GM21723 (cell line): ENCODE data around the gene SNX8.
"Not testable (repeated sequence)": the region's sequence is repeated elsewhere in the genome, so short reads cannot be mapped to it uniquely, and the experiment has no call there.

ENCODE experiments used
- ATAC-seq: cut with Tn5 transposase; IDR thresholded peaks from one replicate; pipeline ENCODE4 v1.9.1; 2021; ENCODE audit warnings: mild to moderate bottlenecking, moderate library complexity; ENCODE audit not compliant: unreplicated experiment

Gene SNX8, protein sequence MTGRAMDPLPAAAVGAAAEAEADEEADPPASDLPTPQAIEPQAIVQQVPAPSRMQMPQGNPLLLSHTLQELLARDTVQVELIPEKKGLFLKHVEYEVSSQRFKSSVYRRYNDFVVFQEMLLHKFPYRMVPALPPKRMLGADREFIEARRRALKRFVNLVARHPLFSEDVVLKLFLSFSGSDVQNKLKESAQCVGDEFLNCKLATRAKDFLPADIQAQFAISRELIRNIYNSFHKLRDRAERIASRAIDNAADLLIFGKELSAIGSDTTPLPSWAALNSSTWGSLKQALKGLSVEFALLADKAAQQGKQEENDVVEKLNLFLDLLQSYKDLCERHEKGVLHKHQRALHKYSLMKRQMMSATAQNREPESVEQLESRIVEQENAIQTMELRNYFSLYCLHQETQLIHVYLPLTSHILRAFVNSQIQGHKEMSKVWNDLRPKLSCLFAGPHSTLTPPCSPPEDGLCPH

DNA sequence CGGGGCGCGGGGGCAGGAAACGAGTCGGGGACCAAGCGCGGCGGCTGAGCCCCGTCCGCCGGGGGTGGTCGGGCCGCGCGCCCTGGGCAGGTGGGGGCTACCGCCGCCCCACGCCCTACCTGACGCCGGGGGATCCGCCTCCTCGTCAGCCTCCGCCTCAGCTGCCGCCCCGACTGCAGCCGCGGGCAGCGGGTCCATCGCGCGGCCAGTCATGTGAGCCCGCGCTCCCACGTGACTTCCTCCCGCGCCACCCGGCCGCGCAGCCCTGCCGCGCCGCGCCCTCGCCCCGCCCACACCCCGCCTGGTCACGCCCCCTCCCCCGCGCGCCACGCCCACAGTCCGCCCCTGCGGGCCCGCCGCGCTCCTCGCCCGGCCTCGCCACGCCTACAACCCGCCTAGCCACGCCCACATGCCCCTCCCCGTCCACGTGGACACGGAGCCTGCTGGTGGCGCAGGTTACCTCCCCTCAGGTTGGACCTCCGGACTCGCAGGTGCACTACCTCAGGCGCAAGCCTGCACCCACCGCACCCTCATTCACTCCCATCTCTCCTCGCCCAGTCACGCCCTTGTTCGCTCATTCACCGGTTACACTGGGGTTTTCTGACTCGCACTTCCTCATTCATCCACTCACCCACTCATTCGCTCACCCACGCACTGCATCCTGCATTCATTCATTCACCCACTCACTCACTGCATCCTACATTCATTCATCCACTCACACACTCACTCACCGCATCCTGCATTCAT lies at the start of gene SNX8:
SNX8 (minus strand) TSS at position 233 of the 747 bp plus-strand sequence; CDS start at position 213, 20 bp downstream.
- ATAC-seq: peak; percentile 69

DNA sequence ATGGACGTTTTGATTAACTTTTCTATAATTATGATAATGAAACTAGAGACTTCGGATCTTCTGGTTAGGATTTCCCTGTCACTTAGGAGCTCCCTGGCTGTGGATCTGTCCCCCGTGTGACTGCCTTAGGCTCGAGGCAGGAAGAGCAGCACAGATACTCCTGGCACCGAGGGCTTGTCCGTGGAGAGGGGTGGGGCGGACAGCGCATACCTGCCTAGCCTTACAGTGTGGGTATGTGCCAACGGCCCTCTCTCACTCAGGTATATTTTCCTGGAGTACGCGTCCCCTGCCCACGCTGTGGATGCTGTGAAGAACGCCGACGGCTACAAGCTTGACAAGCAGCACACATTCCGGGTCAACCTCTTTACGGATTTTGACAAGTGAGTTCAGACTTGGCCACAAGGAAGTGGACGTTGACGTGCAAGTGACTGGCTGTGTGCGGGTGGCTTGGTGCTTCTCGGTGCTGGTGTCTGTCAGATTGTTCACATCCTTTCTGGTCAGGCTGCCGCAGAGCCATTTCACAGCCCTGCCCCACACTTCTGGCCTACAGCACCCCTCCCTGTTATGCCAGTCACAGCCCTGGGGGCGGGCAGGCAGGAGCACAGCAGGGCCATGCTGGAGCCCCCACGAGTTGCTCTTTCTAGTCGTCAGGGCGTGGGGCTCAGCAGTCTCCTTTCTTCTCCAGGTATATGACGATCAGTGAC lies 48.3 kb upstream of the SNX8 start:
- ATAC-seq: no peak

DNA sequence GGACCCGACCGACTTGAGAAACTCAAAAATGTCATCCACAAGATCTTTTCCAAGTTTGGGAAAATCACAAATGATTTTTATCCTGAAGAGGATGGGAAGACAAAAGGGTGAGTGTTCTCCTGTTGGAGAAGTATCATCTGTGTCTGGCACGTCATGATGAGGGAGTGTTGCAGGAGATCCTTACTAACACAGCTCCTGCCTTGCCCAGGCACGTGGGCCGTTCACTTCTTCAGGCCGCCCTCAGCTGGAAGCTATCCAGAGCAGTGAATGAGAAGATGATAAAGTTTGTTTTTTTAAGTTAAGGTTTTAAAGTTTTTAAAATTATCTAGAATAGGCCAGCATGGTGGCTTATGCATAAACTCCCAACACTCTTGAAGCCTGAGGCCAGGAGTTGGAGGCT lies 46.6 kb upstream of the SNX8 start:
- no peak for ATAC-seq

DNA sequence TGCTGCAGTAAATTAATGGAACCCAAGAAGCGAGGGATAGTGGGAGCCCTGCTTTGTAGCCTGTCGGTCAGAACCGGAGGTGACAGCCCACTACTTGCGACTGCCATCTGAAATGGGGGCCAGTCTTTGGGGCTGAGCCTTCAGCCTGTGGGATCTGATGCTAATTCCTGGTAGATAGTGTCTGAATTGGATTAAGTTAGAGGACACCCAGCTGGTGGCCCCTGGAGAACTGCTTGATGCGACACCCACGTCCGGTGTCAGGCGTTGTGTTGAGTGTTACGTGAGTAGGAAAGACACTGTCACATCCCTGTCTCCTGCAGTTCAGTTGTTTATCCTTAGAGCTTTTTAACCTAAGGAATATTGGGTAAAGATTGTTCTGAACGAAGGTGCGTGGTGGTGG lies 45.4 kb upstream of the SNX8 start:
- no peak for ATAC-seq

DNA sequence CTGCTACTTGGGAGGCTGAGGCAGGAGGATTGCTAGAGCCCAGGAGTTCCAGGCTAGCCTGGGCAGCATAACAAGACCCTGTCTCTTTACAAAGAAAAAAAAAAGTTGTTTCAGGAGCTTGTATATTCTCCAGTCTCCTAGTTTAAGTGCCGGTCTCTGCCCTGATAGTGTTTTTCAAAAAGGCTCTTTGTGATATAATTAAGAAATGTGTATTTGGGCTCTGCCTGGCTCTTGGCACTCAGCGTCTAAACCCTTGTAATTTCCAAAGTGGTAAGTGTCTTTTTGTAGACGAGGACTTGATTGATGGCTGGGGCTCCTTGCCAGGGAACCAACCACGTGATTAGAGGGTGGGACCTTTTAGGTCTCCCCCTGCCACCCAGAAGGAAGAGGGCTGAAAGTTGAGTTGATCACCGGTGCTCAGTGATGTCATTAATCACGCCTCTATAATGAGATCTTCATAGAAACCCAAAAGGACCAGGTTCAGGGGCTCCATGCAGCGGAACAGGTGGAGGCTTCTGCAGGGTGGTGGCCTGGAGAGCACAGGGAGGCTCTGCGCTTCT lies 44.8 kb upstream of the SNX8 start:
- no peak for ATAC-seq

DNA sequence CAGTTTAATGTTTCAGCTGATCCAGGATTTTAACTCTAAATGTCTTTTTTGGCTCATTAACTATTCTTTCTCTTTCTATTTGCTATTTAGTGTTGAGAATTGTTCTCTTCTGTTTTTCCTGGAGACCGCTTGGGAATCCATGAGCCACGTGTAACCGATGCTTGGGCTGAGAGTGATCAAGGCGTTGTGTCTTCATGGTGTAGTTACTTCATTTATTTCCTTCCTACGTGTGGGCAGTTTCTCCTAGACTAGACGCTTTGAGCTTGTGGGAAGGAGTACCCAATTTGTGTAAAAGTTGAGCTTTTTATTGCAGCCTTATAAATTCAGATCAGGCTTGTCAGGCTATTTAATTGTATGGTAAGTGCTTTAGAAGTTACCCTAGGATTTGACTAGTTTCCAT lies 43.3 kb upstream of the SNX8 start:
- no peak for ATAC-seq

DNA sequence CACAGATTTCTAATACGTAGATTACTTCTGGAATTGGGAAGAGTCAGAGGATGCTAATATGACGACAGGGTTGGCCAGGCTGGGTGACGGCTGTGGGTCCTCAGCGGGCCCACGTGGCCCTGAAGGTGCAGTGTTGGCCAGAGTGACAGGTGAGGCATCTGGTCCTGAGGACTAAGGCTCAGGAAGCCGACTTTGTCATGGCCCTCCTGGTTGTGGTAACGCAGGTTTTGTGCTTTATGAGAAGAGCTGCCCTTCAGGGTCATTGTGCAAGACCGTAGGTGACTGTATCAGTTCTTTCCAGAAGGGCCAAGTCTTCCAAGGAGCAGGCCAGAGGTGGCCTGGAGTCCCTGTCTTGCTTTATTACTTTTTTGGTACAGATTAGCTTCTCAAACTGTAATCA lies 42.9 kb upstream of the SNX8 start:
- no peak for ATAC-seq

DNA sequence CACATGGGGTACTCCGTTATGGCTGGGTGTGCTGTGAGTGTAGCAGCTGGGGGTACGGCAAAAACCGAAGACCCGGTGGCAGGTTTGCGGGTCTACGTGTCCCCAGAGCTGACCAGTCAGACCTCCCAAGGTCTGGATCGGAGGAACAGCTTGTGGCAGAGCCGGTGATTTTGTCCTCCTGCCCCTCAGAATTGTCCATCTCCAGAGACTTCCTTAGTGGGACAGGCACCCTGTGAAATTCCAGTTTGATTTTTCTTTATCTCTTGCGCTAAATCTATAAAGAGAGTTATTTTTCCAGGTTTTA lies 41.4 kb upstream of the SNX8 start:
- no peak for ATAC-seq

DNA sequence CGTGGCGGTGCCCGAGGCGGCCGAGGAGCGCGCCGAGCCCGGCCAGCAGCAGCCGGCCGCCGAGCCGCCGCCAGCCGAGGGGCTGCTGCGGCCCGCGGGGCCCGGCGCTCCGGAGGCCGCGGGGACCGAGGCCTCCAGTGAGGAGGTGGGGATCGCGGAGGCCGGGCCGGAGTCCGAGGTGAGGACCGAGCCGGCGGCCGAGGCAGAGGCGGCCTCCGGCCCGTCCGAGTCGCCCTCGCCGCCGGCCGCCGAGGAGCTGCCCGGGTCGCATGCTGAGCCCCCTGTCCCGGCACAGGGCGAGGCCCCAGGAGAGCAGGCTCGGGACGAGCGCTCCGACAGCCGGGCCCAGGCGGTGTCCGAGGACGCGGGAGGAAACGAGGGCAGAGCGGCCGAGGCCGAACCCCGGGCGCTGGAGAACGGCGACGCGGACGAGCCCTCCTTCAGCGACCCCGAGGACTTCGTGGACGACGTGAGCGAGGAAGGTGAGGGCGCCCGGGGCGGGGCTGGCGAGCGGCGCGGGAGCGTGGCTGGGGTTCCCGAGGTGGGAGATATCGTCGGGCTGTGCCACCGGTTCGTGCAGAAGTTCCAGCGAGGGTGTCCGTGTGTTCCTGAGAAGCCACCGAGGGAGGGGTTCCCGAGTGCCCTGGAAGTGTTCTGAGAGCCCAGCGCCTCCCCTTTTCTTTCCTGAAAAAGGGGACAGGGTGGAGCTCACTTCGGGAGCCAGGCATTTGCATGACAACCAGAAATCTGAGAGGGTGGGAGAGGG lies 40.9 kb upstream of the SNX8 start:
- peak; percentile 22 for ATAC-seq

DNA sequence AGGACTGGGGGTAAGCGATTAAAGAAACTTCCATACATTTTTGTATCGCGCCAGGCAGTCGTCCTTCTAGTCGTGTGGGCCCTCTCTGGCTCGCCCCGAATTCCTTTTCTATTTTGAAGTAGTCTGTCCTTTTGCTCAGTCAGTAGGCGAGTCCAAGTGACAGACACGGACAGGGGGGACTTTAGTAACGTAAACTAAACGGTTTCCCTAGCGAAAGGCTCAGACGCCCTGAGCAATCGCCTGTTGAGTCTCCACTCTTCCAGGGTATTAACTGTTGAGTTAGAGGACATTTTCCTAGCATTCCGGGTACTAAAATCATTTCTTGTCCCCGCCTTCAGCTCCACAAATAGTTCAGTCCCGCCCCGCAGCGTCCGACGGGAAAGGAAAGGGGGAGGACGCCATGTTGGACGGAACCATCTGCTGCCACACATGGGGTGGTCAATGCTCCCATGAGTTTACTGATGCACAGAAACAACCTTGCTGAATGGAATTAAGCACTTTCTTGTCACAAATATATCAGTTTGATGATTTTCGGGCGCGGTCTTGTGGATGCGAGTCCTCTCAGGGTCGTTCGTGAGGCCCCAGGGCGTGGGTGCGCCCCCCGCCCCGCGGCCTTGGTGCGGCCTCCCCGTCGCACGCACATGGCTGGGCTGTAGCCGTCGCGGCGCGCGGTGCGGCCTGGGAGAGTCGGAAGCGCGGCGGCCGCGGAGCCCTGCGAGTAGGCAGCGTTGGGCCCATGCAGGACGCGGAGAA lies 40.1 kb upstream of the SNX8 start, which contains the start of gene EIF3B:
EIF3B (plus strand) TSS at position 642 of the 753 bp plus-strand sequence; CDS start at position 737, 95 bp downstream.
- ATAC-seq: peak; percentile 85

DNA sequence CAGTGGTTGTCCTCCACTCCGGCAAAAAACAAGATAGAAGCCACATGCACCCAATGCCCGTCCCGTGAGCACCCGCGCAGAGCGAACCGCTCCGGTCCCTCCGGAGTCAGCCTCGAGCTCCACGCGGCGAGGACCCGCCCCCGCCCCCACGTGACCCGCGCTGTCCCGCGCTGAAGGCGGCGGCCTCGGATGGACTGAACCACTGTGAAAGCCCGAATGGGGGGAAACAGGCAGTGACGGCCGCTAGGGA lies 39.6 kb upstream of the SNX8 start:
- ATAC-seq: peak; percentile 62

DNA sequence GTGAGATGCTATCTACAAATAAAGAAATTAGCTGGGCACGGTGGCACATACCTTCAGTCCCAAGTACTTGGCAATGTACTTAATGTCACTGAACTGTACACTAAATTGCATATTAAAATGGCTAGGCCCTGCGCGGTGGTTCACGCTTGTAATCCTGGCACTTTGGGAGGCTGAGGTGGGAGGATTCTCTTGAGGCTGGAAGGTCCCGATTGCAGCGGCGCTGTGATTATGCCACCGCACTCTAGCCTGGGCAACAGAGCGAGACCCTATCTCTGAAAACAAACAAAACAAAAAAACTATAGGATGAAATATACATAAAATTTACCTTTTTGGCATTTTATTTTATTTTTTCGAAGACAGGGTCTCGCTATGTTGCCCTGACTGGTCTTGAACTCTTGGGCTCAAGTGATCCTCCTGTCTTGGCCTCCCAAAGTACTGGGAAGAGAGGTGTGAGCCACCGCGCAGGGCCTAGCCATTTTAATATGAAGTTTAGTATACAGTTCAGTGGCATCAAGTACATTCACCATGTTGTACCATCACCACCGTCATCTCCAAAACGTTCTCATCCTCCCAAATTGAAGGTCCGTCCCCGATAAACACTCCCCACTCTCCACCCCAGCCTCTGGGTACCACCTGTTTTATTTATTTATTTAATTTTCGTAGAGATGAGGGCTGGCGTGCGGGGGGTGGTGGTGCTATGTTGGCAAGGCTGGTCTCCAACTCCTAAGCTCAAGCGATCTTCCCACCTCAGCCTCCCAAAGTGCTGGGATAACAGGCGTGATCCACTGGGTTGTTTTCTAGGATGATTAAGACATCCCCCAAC lies 39.1 kb upstream of the SNX8 start:
- ATAC-seq: no peak

DNA sequence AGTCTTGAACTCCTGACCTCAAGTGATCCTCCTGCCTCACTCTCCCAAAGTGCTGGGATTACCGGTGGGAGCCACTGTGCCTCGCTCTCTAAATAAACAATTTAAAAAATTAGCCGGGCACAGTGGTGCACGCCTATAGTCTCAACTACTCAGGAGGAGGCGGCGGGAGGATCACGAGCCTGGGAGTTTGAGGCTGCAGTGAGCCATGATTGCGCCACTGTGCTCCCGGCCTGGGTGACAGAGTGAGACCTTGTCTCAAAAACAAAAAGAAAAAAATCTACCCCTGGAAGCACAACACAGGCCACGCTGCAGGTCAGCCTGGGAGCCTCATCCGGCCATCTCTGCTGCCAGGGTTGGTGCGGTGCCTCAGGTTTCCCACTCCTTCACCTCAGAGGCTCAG lies 36.6 kb upstream of the SNX8 start:
- no peak for ATAC-seq

DNA sequence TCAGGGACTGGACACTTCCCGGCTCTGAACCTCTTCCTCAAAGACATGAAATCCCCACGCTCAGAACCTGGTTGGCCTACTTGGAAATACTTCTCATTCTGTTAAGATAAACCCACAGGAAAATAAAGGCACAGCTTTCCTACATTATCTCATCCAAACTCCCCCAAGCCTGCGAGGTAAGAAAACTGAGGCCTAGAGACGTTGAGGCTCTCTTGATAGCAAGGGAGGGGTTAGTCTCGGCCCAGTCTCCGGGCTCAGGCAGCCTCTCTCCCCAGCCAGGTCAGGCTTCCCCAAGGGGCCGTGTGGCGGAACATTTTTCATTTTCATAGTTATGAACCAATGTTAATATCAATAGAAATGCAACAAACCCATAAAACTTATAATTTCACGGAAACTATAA lies 35.8 kb upstream of the SNX8 start:
- no peak for ATAC-seq

DNA sequence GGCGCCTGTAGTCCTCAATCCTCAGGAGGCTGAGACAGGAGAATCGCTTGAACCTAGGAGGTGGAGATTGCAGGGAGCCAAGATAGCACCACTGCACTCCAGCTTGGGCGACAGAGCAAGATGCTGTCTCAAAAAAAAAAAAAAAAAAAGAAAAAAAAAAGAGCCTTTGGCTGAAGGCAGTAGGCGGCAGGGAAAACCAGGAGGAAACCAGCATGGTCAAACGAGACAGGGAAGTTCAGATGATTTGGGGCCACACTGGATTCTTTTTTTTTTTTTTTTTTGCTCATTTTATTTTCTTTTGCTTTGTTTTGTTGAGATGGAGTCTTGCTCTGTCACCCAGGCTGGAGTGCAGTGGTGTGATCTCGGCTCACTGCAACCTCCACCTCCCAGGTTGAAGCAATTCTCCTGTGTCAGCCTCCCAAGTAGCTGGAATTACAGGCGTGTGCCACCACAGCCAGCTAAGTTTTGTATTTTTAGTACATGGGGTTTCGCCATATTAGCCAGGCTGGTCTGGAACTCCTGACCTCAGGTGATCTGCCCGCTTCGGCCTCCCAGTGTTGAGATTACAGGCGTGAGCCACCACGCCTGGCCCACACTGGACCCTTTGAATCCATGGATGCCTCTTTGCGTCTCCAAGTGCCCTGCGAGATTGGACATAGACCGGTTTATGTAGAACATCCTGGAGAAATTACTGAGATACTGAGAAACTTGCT lies 33.3 kb upstream of the SNX8 start:
- ATAC-seq: not testable (repeated sequence)

DNA sequence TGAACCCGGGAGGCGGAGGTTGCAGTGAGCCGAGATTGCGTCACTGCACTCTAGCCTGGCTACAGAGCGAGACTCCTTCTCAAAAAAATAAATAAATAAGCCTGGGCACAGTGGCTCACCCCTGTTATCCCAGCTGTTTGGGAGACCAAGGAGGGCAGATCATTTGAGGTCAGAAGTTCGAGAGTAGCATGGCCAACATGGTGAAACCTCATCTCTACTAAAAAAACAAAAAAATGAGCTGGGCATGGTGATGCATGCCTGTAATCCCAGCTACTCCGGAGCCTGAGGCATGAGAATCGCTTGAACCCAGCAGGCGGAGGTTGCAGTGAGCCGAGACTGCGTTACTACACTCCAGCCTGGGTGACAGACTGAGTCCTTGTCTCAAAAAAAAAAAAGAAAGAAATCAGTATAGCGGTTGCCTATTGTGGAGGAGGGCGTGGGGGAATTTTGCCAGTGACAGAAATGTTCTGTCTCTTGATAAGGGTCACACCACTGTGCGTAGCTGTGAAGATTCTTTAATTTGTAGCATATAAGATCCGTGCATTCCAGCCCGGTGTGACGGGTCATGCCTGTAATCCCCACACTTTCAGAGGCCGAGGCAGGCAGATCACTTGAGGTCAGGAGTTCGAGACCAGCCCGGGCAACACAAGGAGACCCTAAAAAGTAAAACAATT lies 22.5 kb upstream of the SNX8 start:
- ATAC-seq: no peak

DNA sequence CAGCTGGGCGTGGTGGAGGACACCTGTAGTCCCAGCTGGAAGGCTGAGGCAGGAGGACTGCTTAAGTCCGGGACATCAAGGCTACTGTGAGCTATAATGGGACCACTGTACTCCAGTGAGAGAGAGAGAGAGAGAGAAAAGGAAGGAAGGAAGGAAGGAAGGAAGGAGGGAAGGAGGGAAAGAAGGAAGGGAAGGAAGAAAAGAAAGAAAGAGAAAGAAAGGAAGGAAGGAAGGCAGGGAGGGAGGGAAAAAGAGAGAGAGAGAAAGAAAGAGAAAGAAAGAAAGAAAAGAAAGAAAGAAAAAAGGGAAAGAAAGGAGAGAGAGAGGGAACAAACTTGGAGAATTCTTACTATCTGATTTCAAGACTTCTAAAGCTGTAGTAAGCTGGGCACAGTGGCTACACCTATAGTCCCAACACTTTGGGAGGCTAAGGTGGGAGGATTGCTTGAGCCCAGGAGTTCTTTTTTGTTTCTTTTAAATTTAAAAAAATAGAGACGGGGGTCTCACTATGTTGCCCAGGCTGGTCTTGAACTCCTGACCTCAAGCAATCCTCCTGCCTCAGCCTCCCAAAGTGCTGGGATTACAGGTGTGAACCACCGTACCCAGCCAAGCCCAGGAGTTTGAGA lies 18.5 kb upstream of the SNX8 start:
- ATAC-seq: not testable (repeated sequence)

DNA sequence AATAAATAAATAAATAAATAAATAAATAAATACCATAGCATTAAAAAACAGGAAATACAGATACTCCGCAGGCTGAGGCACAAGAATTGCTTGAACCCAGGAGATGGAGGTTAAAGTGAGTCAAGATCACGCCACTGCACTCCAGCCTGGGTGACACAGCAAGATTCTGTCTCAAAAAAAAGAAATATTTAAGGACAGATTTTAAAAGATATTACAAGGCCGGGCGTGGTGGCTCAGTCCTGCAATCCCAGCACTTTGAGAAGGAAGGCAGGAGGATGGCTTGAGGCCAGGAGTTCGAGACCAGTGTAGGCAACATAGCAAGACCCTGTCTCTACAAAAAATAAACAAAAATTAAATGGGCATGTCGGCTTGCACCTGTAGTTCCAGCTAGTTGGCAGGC lies 17.5 kb upstream of the SNX8 start:
- ATAC-seq: no peak
